Progenitor cell of endocrine pancreas (in vitro differentiated cells): ENCODE data around the gene ARHGAP18. TPM values are rescaled to one million over a fixed set of nuclear protein-coding genes. Genes with fewer than 3 reads are reported as not detected.

ENCODE experiments used
- DNase-seq: peaks from one replicate; pipeline ENCODE4 v3.0.0; 2021; ENCODE audit warnings: low spot score; ENCODE audit not compliant: unreplicated experiment
- H3K27ac Mint-ChIP-seq: 2 replicates; pipeline ENCODE4 v1.8.0; 2021; ENCODE audit warnings: mild to moderate bottlenecking, moderate library complexity, mixed read lengths
- H3K27me3 Mint-ChIP-seq: 2 replicates; pipeline ENCODE4 v1.8.0; 2021; ENCODE audit warnings: mixed read lengths
- H3K36me3 Mint-ChIP-seq: 2 replicates; pipeline ENCODE4 v1.8.0; 2022; ENCODE audit warnings: mixed read lengths; ENCODE audit not compliant: insufficient read depth
- H3K4me1 Mint-ChIP-seq: 2 replicates; pipeline ENCODE4 v1.8.0; 2021; ENCODE audit warnings: low read depth, mixed read lengths
- H3K4me3 Mint-ChIP-seq: 2 replicates; pipeline ENCODE4 v1.8.0; 2021; ENCODE audit warnings: low read depth, mild to moderate bottlenecking, moderate library complexity, mixed read lengths
- H3K9me3 Mint-ChIP-seq: 2 replicates; pipeline ENCODE4 v1.8.0; 2021; ENCODE audit warnings: low read depth, mixed read lengths
- total RNA-seq: library from RNA; stranded (reverse); gene quantifications from 2 replicates; pipeline ENCODE4 v1.2.1, GENCODE V29; 2021
- TF ChIP-seq, protein P1 (sequence below): fragments of 200-600 bp; sonication (generic); IDR thresholded peaks from one replicate; pipeline ENCODE4 v1.5.0; 2021; ENCODE audit warnings: antibody characterized with exemption, mild to moderate bottlenecking; ENCODE audit not compliant: unreplicated experiment

ARHGAP18 gene
- total RNA-seq, 1 donor from 2014 or later = 26.9 TPM

DNA sequence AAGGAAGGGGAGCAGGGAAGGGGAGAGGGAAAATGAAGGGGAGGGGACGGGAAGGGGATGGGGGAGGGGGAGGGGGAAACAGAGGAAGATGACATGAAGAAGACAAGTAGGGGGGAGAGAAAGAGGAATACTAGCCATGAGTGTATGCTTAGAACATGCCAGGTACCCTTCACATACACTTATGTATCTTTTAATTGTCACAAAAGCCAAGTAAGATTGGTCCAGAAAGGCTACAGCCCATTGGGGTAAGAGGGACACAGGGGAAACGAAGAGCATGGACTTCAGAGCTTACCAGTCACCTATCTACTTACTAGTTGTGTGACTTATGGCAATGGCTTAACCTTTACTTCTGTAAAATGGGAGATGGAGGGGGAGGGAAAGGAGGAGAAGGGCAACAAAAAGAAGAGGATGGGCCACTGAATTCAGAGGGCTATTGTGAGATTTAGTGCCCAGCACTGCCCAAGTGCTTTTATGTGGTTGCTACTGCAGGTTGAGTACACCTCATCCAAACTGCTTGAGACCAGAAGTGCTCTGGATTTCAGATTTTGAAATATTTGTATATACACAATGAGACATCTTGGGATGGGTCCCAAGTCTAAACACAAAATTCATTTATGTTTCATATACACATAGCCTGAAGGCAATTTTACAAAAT, 90.3 kb downstream of the ARHGAP18 start:
- Mint-ChIP-seq H3K4me1 (peaks cover 2% of the 10 kb centered on the region), H3K9me3 (peaks cover 3% of the 10 kb centered on the region), H3K27me3 (no peaks in the 10 kb centered on the region), H3K27ac (no peak overlapping the region), H3K4me3 (no peak overlapping the region), H3K36me3 (peaks cover 18% of the 10 kb centered on the region)
- TF ChIP-seq, protein P1, sequence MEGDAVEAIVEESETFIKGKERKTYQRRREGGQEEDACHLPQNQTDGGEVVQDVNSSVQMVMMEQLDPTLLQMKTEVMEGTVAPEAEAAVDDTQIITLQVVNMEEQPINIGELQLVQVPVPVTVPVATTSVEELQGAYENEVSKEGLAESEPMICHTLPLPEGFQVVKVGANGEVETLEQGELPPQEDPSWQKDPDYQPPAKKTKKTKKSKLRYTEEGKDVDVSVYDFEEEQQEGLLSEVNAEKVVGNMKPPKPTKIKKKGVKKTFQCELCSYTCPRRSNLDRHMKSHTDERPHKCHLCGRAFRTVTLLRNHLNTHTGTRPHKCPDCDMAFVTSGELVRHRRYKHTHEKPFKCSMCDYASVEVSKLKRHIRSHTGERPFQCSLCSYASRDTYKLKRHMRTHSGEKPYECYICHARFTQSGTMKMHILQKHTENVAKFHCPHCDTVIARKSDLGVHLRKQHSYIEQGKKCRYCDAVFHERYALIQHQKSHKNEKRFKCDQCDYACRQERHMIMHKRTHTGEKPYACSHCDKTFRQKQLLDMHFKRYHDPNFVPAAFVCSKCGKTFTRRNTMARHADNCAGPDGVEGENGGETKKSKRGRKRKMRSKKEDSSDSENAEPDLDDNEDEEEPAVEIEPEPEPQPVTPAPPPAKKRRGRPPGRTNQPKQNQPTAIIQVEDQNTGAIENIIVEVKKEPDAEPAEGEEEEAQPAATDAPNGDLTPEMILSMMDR = no peak
- DNase-seq = no peak

DNA sequence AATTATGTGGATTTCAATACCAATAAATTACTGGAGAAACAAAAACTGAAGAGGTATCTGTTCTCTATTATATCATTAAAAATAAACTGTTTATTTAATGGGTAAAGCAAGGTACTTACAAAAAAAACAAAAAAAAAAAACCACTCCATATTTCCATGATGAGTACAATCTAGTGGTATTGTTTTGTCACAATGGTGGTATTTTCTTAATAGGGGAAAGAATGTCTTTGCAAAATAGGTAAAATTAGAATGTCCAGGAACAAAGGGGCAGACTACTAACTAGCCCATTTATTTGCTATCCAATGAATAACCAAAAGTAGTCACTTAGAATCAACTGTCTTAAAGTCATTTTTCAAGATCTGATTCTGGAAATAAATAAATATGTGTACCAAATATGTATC, 92.0 kb downstream of the ARHGAP18 start:
- H3K4me1 Mint-ChIP-seq = peaks cover 2% of the 10 kb centered on the region
- no peak overlapping the region for H3K27ac Mint-ChIP-seq
- TF ChIP-seq, protein P1 = no peak
- peaks cover 9% of the 10 kb centered on the region for H3K36me3 Mint-ChIP-seq
- H3K9me3 Mint-ChIP-seq = peaks cover 3% of the 10 kb centered on the region
- no peaks in the 10 kb centered on the region for H3K27me3 Mint-ChIP-seq
- H3K4me3 Mint-ChIP-seq = no peak overlapping the region
- DNase-seq = no peak

DNA sequence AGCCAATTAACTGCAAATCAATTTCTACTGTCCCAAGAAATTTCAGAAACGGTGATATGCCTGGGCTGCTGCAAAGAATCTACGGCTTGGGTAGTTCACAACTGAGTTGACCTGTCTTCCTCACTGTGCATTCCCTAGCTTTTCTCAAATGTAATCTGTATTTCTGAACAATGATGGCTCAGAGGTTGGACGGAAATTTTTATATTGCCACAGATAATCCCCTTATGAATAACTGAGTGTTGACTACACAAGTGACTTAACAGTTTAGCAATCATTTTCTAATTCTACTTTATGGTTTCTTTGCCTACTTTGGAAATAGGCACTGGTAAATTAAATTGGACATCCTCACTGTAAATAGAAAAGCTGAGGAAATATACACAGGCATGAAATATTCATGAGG, 94.5 kb downstream of the ARHGAP18 start:
- Mint-ChIP-seq H3K4me3 (no peak overlapping the region), H3K27ac (no peak overlapping the region), H3K36me3 (peaks cover 15% of the 10 kb centered on the region), H3K27me3 (no peaks in the 10 kb centered on the region), H3K4me1 (peaks cover 4% of the 10 kb centered on the region), H3K9me3 (peaks cover 3% of the 10 kb centered on the region)
- no peak for DNase-seq
- TF ChIP-seq, protein P1 = no peak

DNA sequence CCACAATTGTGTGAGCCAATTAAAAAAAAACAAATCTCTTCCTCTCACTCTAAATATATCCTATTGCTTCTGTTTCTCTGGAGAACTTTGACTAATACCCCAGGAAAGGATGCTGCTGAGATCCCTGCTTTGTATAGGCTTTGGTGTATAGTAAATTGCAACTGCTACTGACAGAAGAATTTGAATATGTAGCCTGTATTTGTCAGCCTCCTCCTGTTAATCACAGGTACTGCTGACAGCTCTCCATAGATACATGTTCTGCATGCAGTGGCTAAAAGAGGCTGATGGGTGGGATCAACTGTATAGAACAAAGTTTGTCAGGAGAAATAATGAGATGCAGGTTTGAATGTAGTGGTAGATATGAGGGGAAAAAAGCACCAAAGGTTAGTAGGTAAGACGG, 95.0 kb downstream of the ARHGAP18 start:
- Mint-ChIP-seq H3K27ac (no peak overlapping the region), H3K4me3 (no peak overlapping the region), H3K36me3 (peaks cover 19% of the 10 kb centered on the region), H3K9me3 (peaks cover 3% of the 10 kb centered on the region), H3K4me1 (peaks cover 4% of the 10 kb centered on the region), H3K27me3 (no peaks in the 10 kb centered on the region)
- DNase-seq = no peak
- TF ChIP-seq, protein P1 = no peak

DNA sequence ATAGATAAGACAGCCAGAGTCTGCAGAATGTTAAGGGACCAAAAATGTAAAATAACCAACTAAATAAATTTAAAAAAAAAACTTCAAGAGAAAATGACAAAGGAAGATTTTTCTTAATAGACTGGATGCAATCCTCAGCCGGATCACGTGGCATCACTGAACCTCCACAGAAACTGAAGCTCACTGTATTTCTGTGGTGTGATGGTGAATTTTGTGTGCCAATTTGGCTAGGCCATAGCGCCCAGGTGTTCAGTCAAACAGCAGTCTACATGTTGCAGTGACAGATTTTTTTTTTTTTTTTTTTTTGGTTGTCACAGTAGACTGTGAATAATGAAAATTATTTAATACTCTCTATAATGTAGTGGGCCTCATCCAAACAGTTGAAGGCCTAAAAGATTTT, 95.5 kb downstream of the ARHGAP18 start:
- Mint-ChIP-seq H3K27ac (no peak overlapping the region), H3K9me3 (peaks cover 3% of the 10 kb centered on the region), H3K4me1 (peaks cover 4% of the 10 kb centered on the region), H3K27me3 (no peaks in the 10 kb centered on the region), H3K4me3 (no peak overlapping the region), H3K36me3 (peaks cover 21% of the 10 kb centered on the region)
- no peak for DNase-seq
- TF ChIP-seq, protein P1 = no peak
